K562 (cell line): Measurements from ENCODE around the gene CABP7. TPM values are rescaled to one million over a fixed set of nuclear protein-coding genes. Genes with fewer than 3 reads are reported as not detected.

ENCODE experiments used
- ARID1B ChIP-seq: fragments of 450-650 bp; IDR thresholded peaks from 2 replicates; pipeline ENCODE4 v1.6.1; 2016; ENCODE audit warnings: antibody characterized with exemption, mild to moderate bottlenecking, inconsistent platforms
- BRD9 ChIP-seq: fragments of 450-650 bp; IDR thresholded peaks from 2 replicates; pipeline ENCODE4 v1.6.1; 2018; ENCODE audit warnings: low read depth; ENCODE audit not compliant: partially characterized antibody
- CC2D1A ChIP-seq: fragments of 450-650 bp; IDR thresholded peaks from 2 replicates; pipeline ENCODE4 v1.6.1; 2017; ENCODE audit warnings: mild to moderate bottlenecking
- KLF16 ChIP-seq: IDR thresholded peaks from 2 replicates; pipeline ENCODE4 v1.6.1; 2016; ENCODE audit warnings: antibody characterized with exemption
- MAFG ChIP-seq: fragments of 450-650 bp; conservative IDR thresholded peaks from 2 replicates; pipeline ENCODE4 v1.6.1; 2016; ENCODE audit warnings: missing genetic modification characterization, missing compliant biosample characterization
- MECOM ChIP-seq: fragments of 250-450 bp; sonication (Bioruptor Pico); IDR thresholded peaks from 2 replicates; pipeline ENCODE4 v1.8.0; 2022; ENCODE audit warnings: inconsistent platforms
- NCOA4 ChIP-seq: fragments of 450-650 bp; IDR thresholded peaks from 2 replicates; pipeline ENCODE4 v1.6.1; 2018; ENCODE audit warnings: mild to moderate bottlenecking; ENCODE audit not compliant: partially characterized antibody
- NCOR1 ChIP-seq: fragments of 450-650 bp; IDR thresholded peaks from 2 replicates; pipeline ENCODE4 v1.6.1; 2016; ENCODE audit warnings: mild to moderate bottlenecking, moderate library complexity
- NFIC ChIP-seq: fragments of 450-650 bp; IDR thresholded peaks from 2 replicates; pipeline ENCODE4 v1.6.1; 2017; ENCODE audit warnings: mild to moderate bottlenecking, inconsistent platforms
- RBM39 ChIP-seq: fragments of 200-400 bp; formaldehyde crosslinking; optimal IDR thresholded peaks from 2 replicates; pipeline ENCODE3; 2018; ENCODE audit warnings: low read depth, low read length
- SMARCC2 ChIP-seq: fragments of 450-650 bp; IDR thresholded peaks from 2 replicates; pipeline ENCODE4 v1.6.1; 2017; ENCODE audit warnings: antibody characterized with exemption, moderate library complexity, mild to moderate bottlenecking, low read depth
- TEAD4 ChIP-seq, 2 experiments: sonication (generic) in 1 of 2; formaldehyde crosslinking in 1 of 2; IDR thresholded peaks; 2 replicates each; pipeline versions ENCODE4 v1.6.1 to v1.8.0; 2012 to 2022; ENCODE audit warnings: borderline replicate concordance in 1 of 2, inconsistent platforms in 1 of 2, low read length in 1 of 2, mild to moderate bottlenecking in 1 of 2, missing genetic modification reagents in 1 of 2
- XRCC3 ChIP-seq: fragments of 450-650 bp; IDR thresholded peaks from 2 replicates; pipeline ENCODE4 v1.6.1; 2017; ENCODE audit warnings: mild to moderate bottlenecking, moderate library complexity
- ZEB2 ChIP-seq: fragments of 450-650 bp; IDR thresholded peaks from 2 replicates; pipeline ENCODE4 v1.6.1; 2016
- ZFP36 ChIP-seq: fragments of 150-350 bp; IDR thresholded peaks from 2 replicates; pipeline ENCODE4 v1.6.1; 2018; ENCODE audit warnings: low read length, low read depth; ENCODE audit not compliant: partially characterized antibody
- polyA plus RNA-seq, 8 experiments: library from polyadenylated mRNA; depleted of rRNA in 4 of 8; stranded (reverse) in 5 of 8; unstranded in 3 of 8; fragments of >200 nt; fragmentation: Nextera tagmentation in 2 of 8; fragmentation: Illumina TruSeq in 1 of 8; extraction: Ambion mirVana in 2 of 8; extraction: Trizol in 1 of 8; gene quantifications; 2 replicates each; pipeline versions ENCODE4 v1.2.1 to v1.2.3, GENCODE V29; 2011 to 2014; ENCODE audit warnings: inconsistent platforms in 1 of 8, missing spikeins in 1 of 8
- total RNA-seq, 7 experiments: library from RNA; depleted of rRNA in 6 of 7; stranded (reverse); fragments of >200 nt in 6 of 7; fragmentation: Illumina TruSeq in 2 of 7; extraction: Trizol in 2 of 7; gene quantifications; 2 replicates each; pipeline versions ENCODE4 v1.2.1 to v1.2.3, GENCODE V29; 2011 to 2021; ENCODE audit warnings: low replicate concordance in 1 of 7
- TF ChIP-seq, protein P1 (sequence below): fragments of 450-650 bp; IDR thresholded peaks from 2 replicates; pipeline ENCODE4 v1.7.0; 2016; ENCODE audit warnings: borderline replicate concordance
- TF ChIP-seq, protein P2 (sequence below): fragments of 450-650 bp; formaldehyde crosslinking; IDR thresholded peaks from 2 replicates; pipeline ENCODE4 v1.4.0; 2022; ENCODE audit warnings: missing genetic modification characterization
- TF ChIP-seq, protein P3 (sequence below): fragments of 450-650 bp; IDR thresholded peaks from 2 replicates; pipeline ENCODE4 v1.6.1; 2017; ENCODE audit warnings: antibody characterized with exemption, mild to moderate bottlenecking
- TF ChIP-seq, protein P4 (sequence below), 2 experiments: fragments of 450-650 bp; conservative IDR thresholded peaks; 2 replicates each; pipeline ENCODE4 v1.6.1; 2017; ENCODE audit warnings: mild to moderate bottlenecking in 2 of 2, moderate library complexity in 2 of 2

The CABP7 gene
- total and polyA plus RNA-seq, 9 of the 15 experiments (the other 6 are each of a cell fraction or from before 2014, with no cell fraction given): not detected

DNA sequence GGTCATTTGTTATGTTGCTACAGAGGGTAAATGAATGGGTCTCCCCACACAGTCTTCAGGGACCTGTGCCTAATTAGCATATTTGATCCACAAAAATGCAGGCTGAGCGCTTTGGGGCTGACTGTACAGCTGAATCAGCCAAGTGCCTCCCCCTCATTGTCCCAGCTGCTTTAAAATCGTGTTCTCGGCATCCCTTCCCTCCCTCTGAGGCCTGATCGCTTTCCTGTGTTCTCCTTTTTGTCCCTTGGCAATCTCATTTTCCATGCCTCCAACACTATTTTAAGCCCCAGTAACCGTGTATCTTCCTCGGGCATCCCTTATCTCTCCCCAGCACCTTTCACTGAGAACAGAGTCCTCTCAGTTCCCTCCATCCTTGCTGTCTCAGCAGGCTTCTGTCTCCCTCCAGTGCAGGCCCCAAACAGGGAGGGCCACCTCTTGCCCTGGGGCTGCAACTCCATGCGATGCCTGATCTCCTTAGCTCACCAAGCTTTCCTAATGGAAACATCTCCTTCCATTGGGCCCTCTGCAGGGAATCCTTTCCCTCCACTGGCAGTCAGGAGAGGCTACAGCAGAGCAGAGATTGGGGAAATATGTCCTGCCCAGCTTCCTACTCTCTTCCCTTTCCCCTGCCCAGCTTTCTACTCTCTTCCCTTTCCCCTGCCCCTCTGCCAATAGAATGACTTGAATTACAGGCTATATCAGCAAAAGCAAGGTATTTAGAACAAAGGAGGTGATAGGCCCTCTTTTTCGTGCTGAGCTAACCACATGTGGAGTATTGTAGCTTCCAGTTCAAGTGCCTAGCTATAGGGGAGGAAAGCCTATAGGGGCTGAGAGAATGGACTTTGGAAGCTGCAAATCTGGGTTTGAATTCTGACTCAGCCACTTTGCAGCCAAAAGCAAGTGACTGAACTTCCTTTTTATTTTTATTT is 61.2 kb downstream of the CABP7 start (continued):
- TF ChIP-seq NFIC (peak; percentile 87), ZFP36 (peak; percentile 12), SMARCC2 (peak; percentile 75; the same call in 1 of the 2 replicates), CC2D1A (peak; percentile 93; the same call in 1 of the 2 replicates), ARID1B (peak; percentile 98), TEAD4 (IDR thresholded peaks at IDR 0.05; ENCODE audit: low read length) (peak; percentile 95), TEAD4 (CRISPR knock-in tag; IDR thresholded peaks at IDR 0.05; ENCODE audit: borderline replicate concordance) (no peak), XRCC3 (no peak), NCOR1 (peak; percentile 94), BRD9 (peak; percentile 67), RBM39 (no peak), MAFG (tag) (peak; percentile 65), MECOM (CRISPR knock-in tag) (peak; percentile 33; the same call in 1 of the 2 replicates), ZEB2 (peak; percentile 91), KLF16 (peak; percentile 87), NCOA4 (peak; percentile 81)
- TF ChIP-seq, protein P1, sequence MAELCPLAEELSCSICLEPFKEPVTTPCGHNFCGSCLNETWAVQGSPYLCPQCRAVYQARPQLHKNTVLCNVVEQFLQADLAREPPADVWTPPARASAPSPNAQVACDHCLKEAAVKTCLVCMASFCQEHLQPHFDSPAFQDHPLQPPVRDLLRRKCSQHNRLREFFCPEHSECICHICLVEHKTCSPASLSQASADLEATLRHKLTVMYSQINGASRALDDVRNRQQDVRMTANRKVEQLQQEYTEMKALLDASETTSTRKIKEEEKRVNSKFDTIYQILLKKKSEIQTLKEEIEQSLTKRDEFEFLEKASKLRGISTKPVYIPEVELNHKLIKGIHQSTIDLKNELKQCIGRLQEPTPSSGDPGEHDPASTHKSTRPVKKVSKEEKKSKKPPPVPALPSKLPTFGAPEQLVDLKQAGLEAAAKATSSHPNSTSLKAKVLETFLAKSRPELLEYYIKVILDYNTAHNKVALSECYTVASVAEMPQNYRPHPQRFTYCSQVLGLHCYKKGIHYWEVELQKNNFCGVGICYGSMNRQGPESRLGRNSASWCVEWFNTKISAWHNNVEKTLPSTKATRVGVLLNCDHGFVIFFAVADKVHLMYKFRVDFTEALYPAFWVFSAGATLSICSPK: no peak
- TF ChIP-seq, protein P2, sequence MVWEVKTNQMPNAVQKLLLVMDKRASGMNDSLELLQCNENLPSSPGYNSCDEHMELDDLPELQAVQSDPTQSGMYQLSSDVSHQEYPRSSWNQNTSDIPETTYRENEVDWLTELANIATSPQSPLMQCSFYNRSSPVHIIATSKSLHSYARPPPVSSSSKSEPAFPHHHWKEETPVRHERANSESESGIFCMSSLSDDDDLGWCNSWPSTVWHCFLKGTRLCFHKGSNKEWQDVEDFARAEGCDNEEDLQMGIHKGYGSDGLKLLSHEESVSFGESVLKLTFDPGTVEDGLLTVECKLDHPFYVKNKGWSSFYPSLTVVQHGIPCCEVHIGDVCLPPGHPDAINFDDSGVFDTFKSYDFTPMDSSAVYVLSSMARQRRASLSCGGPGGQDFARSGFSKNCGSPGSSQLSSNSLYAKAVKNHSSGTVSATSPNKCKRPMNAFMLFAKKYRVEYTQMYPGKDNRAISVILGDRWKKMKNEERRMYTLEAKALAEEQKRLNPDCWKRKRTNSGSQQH (CRISPR knock-in tag): no peak
- TF ChIP-seq, protein P3, sequence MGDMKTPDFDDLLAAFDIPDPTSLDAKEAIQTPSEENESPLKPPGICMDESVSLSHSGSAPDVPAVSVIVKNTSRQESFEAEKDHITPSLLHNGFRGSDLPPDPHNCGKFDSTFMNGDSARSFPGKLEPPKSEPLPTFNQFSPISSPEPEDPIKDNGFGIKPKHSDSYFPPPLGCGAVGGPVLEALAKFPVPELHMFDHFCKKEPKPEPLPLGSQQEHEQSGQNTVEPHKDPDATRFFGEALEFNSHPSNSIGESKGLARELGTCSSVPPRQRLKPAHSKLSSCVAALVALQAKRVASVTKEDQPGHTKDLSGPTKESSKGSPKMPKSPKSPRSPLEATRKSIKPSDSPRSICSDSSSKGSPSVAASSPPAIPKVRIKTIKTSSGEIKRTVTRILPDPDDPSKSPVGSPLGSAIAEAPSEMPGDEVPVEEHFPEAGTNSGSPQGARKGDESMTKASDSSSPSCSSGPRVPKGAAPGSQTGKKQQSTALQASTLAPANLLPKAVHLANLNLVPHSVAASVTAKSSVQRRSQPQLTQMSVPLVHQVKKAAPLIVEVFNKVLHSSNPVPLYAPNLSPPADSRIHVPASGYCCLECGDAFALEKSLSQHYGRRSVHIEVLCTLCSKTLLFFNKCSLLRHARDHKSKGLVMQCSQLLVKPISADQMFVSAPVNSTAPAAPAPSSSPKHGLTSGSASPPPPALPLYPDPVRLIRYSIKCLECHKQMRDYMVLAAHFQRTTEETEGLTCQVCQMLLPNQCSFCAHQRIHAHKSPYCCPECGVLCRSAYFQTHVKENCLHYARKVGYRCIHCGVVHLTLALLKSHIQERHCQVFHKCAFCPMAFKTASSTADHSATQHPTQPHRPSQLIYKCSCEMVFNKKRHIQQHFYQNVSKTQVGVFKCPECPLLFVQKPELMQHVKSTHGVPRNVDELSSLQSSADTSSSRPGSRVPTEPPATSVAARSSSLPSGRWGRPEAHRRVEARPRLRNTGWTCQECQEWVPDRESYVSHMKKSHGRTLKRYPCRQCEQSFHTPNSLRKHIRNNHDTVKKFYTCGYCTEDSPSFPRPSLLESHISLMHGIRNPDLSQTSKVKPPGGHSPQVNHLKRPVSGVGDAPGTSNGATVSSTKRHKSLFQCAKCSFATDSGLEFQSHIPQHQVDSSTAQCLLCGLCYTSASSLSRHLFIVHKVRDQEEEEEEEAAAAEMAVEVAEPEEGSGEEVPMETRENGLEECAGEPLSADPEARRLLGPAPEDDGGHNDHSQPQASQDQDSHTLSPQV: 0 out of 2 replicates have a peak, but pooled peaks have one; percentile 45
- TF ChIP-seq, protein P4, sequence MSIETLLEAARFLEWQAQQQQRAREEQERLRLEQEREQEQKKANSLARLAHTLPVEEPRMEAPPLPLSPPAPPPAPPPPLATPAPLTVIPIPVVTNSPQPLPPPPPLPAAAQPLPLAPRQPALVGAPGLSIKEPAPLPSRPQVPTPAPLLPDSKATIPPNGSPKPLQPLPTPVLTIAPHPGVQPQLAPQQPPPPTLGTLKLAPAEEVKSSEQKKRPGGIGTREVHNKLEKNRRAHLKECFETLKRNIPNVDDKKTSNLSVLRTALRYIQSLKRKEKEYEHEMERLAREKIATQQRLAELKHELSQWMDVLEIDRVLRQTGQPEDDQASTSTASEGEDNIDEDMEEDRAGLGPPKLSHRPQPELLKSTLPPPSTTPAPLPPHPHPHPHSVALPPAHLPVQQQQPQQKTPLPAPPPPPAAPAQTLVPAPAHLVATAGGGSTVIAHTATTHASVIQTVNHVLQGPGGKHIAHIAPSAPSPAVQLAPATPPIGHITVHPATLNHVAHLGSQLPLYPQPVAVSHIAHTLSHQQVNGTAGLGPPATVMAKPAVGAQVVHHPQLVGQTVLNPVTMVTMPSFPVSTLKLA (conservative IDR thresholded peaks at IDR 0.05): peak in 1 of 2 experiments; percentile 56; a peak in 1 of 4 replicates
